Measurements from ENCODE around the gene RAE1. TPM values are rescaled to one million over a fixed set of nuclear protein-coding genes. Genes with fewer than 3 reads are reported as not detected.

RAE1 gene
- total and polyA plus RNA-seq, 2 experiments from 2014 or later: 35.8 to 43.3 TPM

GRCh38 chr20:57329608-57330221 is 21.3 kb upstream of the RAE1 start, which contains the start of gene SPO11:
SPO11 (plus strand) TSS chr20:57329803; CDS start chr20:57329868, 65 bp downstream.
- no peaks in the 10 kb centered on the region for H3K9me3 ChIP-seq (ENCODE audit: low read depth)
- no peaks in the 10 kb centered on the region for H3K9me2 ChIP-seq (replicated peaks; ENCODE audit: insufficient read depth)
- no peaks in the 10 kb centered on the region for H3K4me1 ChIP-seq (ENCODE audit: insufficient read depth)
- H3K79me2 ChIP-seq: no peaks in the 10 kb centered on the region
- no peak within 1 kb of the TSS for H3K4me3 ChIP-seq
- WGBS (ENCODE audit: low lambda C conversion rate, missing lambda C conversion rate): 83% methylated on average over 40 of the region's 40 CpGs
- H3K4me2 ChIP-seq: no peak within 1 kb of the TSS
- H3K36me3 ChIP-seq (replicated peaks; ENCODE audit: insufficient read depth, low read depth): no peaks in the 10 kb centered on the region
- no peak within 1 kb of the TSS for H3K27ac ChIP-seq
- DNase-seq (ENCODE audit: low spot score): peak; percentile 26
- H3K27me3 ChIP-seq: peaks cover 7% of the 10 kb centered on the region
- no peaks in the 10 kb centered on the region for H4K20me1 ChIP-seq (ENCODE audit: insufficient read depth, poor library complexity, severe bottlenecking)
- TF ChIP-seq CTCF (IDR thresholded peaks at IDR 0.05; ENCODE audit: poor library complexity) (peak; percentile 31), EZH2phosphoT487 (IDR thresholded peaks at IDR 0.05; ENCODE audit: low read depth, severe bottlenecking, unreplicated experiment) (no peak), EZH2 (IDR thresholded peaks at IDR 0.05; ENCODE audit: borderline replicate concordance) (no peak)
- H2AFZ ChIP-seq: no peak within 1 kb of the TSS

- Histone ChIP-seq H3K9me3 (ENCODE audit: low read depth) (no peaks in the 10 kb centered on the region), H3K36me3 (replicated peaks; ENCODE audit: insufficient read depth, low read depth) (no peaks in the 10 kb centered on the region), H4K20me1 (ENCODE audit: insufficient read depth, poor library complexity, severe bottlenecking) (no peaks in the 10 kb centered on the region), H3K4me2 (no peak overlapping the region), H3K27ac (no peak overlapping the region), H2AFZ (no peak overlapping the region), H3K79me2 (no peaks in the 10 kb centered on the region), H3K9me2 (replicated peaks; ENCODE audit: insufficient read depth) (no peaks in the 10 kb centered on the region), H3K27me3 (peaks cover 7% of the 10 kb centered on the region), H3K4me1 (ENCODE audit: insufficient read depth) (no peaks in the 10 kb centered on the region), H3K4me3 (no peak overlapping the region)
- no peak for DNase-seq (ENCODE audit: low spot score)
- TF ChIP-seq CTCF (IDR thresholded peaks at IDR 0.05; ENCODE audit: poor library complexity) (no peak), EZH2 (IDR thresholded peaks at IDR 0.05; ENCODE audit: borderline replicate concordance) (no peak), EZH2phosphoT487 (IDR thresholded peaks at IDR 0.05; ENCODE audit: low read depth, severe bottlenecking, unreplicated experiment) (no peak)
- 80% methylated on average over 8 of the region's 8 CpGs for WGBS (ENCODE audit: low lambda C conversion rate, missing lambda C conversion rate)
Observed at GRCh38 chr20:57330998-57331397, 20.1 kb upstream of the RAE1 start.

- no peaks in the 10 kb centered on the region for H3K9me2 ChIP-seq (replicated peaks; ENCODE audit: insufficient read depth)
- peak; percentile 43 for DNase-seq (ENCODE audit: low spot score)
- H3K27ac ChIP-seq: no peak overlapping the region
- H3K4me1 ChIP-seq (ENCODE audit: insufficient read depth): no peaks in the 10 kb centered on the region
- no peak overlapping the region for H3K4me3 ChIP-seq
- no peaks in the 10 kb centered on the region for H4K20me1 ChIP-seq (ENCODE audit: insufficient read depth, poor library complexity, severe bottlenecking)
- 58% methylated on average over 1 of the region's 1 CpG for WGBS (ENCODE audit: low lambda C conversion rate, missing lambda C conversion rate)
- H3K27me3 ChIP-seq: peaks cover 7% of the 10 kb centered on the region
- H3K4me2 ChIP-seq: no peak overlapping the region
- no peak for TF ChIP-seq EZH2phosphoT487 (IDR thresholded peaks at IDR 0.05; ENCODE audit: low read depth, severe bottlenecking, unreplicated experiment)
- no peak for TF ChIP-seq EZH2 (IDR thresholded peaks at IDR 0.05; ENCODE audit: borderline replicate concordance)
- peak; percentile 55 for TF ChIP-seq CTCF (IDR thresholded peaks at IDR 0.05; ENCODE audit: poor library complexity)
- H2AFZ ChIP-seq: no peak overlapping the region
- no peaks in the 10 kb centered on the region for H3K36me3 ChIP-seq (replicated peaks; ENCODE audit: insufficient read depth, low read depth)
- H3K79me2 ChIP-seq: no peaks in the 10 kb centered on the region
- no peaks in the 10 kb centered on the region for H3K9me3 ChIP-seq (ENCODE audit: low read depth)
Observed at GRCh38 chr20:57332105-57333089, 18.7 kb upstream of the RAE1 start.
